SHP77 (cell line): ENCODE measurements around the gene DLST.

Experiments
- DNase-seq, 2 experiments: peaks; one replicate each; lab custom pipeline; 2025; lab: John Stamatoyannopoulos, UW

DLST gene

DNA sequence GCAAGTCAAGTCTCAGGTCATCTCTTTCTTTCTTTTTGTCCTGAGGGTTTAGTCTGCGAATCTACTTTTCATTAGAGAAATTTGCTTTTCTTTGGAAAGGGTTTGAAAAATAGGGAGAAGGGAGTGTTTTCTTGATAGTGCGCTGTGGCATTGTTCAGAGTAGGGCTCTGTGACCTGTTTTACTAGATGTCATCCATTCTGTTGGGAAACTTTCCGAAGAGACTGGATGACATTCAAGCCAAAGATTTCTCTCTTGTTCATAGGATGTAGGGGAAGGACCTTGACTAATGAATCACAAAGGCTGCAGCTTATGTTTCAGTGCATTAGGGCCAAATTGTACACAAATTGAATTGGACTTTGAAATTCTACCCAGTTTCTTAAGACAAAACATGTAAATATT is 14.7 kb downstream of the DLST start:
- DNase-seq: no peak

DNA sequence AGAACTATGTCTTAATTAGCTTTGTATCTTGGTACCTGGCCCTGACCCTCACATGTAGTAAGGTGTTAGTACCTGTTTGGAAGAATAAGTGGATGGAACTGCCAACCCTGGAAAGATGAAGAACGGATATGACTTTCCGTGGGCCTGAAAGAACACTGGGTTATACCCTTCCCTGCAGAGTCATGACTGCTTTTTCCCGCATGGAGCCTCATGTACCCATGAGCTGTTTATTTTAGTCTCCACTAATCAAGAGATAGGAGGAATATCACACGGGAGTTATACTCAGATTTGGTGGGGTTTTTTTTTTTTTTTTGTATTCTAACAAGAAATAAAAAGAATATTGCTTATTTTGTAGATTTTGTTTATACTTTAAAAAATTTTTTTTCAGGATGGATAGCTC is 15.9 kb downstream of the DLST start:
- DNase-seq: no peak

GRCh38 chr14:74898083-74898482 is 16.4 kb downstream of the DLST start:
- no peak for DNase-seq

DNA sequence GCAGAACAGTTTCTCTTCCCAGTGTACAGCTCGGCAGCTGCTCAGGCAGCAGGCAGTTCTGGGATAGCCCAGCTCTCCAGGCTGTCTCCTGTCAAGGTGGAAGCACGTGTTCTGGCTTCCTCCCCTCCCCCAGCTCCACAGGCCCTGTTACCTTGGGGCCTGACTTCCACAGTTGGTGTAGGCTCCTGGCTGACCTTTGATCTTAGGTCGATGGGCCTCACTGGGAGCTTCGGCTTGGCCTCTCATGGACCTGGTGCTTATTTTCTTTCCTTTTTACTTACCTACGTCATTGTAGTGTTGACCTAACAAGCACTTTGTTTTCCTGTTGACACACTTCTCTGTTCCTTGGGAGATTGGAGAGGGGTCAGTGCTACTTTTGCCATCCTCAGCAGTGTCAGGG is 17.0 kb downstream of the DLST start:
- DNase-seq: no peak

DNA sequence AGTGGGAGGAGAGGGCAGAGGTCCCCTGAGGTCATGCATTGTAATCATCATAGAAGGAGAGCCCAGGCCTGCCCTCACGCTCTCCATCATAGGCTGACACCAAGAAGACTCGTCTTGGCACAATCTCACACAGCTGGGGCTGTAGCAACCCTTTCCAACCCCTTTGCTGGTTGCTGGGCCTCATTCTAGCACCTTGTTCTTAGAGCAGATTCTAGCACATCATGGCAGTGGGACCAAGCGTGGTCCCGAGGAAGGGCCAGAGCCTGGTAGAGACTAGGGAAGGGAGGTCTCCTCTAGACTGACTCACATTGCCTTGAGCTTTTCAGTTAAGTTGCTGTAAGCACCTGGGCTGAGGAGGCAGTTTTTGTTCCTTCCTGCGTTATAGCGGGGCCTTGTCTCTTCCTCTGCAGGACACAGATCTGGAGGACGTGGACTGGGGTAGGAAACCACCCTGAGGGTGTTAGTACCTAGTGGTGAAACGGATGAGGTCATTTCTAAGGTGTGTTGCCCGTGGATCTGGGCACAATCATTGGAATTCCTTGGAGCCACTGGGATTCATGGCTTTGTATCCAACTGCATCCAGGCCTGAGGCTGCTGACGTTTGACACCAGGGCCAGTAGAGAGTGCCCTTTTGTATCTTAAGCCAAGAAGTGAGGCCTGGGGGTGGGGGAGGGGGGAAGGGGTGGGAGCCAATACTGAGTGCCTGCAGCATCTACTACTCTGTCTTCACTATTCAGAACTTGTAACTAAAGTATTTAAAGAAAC is 21.4 kb downstream of the DLST start:
- no peak for DNase-seq

DNA sequence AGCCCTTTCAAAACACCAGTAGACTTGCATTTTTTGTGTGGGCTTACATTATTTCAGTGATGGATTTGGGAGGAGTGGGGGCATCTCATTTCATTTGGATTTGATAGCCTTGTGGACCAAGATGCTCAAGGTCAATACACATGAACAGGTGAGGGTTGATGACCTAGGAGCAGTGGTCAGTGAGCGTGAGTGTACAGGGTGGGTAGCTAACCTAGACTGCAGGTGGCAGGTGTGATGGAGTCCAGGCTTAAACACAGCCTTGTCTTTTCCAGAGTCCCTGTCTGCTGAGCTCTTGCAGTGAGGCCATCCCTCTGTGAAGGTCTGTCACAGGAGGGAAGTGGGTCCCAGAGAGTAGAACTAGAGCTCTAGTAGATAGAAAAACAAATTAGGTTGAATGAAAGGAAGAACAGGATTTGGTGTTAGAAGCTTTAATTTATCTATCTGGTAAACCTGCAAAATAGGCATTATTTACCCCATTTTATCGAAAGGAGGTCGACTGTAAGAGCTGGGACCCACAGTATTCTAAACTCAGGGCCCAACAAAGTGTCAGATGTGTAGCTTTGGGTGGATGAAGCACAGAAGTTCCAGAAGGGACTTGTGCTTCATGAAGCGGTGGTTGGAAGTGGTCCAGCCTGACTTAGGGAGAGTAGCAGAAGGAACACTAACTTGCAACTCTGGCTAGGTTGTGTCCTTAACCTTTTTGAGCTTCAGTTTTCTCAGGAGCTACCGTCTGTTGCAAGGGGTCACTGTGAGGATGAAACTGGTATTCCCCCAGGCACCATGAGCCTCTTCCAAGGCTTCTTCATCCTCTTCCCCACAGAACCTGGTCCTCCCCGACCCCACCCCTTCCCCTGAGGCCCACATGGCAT is 23.2 kb downstream of the DLST start:
- no peak for DNase-seq

- DNase-seq: peak; percentile 34 to 36
These were observed 24.0 kb downstream of the DLST start for GRCh38 chr14:74905595-74906142.

GRCh38 chr14:74906925-74907521 is 25.3 kb downstream of the DLST start:
- DNase-seq: no peak

DNA sequence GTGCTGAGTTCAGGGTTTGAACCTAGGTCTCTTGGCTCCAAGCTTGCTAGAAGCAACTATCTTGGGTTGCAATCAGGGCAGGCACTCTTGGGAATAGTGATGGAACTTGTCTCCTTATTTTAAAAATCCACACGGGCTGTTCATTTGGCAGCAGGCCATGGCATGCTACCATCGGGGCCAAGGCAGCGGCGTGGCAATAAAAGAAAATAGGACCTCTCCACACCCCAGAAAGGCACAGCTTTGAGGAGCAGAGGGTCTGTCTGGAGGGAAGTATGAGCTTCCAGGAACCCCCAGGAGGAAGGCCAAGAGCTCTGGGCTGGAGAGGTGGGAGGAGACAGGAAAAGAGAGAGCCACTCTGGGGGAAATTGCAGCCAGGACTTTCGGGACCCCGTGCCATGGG is 26.0 kb downstream of the DLST start:
- no peak for DNase-seq

GRCh38 chr14:74908861-74909341 is 27.2 kb downstream of the DLST start:
- DNase-seq: no peak

GRCh38 chr14:74909501-74909900 is 27.8 kb downstream of the DLST start:
- no peak for DNase-seq

DNA sequence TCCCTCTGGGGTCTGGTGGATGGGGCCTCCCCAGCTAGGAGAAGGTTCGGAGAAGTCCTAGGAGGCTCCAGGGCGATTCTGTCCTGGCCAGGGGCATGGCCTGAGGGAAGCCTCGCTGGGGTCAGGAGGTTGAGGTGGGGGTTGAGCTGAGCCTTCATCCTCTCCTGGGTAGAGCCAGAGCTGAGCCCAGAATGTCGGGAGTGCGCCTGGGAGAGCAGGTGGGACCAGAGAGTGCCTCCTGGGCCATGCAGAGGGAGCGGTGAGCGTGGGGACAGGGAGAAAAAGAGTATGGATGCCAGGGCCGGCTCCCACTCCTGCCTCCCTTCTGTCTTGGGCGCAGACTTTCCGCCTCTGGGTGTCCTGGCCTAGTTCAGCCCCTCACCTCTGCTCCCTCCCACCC is 28.2 kb downstream of the DLST start:
- DNase-seq: no peak

GRCh38 chr14:74910556-74910955 is 28.8 kb downstream of the DLST start:
- DNase-seq: no peak

DNA sequence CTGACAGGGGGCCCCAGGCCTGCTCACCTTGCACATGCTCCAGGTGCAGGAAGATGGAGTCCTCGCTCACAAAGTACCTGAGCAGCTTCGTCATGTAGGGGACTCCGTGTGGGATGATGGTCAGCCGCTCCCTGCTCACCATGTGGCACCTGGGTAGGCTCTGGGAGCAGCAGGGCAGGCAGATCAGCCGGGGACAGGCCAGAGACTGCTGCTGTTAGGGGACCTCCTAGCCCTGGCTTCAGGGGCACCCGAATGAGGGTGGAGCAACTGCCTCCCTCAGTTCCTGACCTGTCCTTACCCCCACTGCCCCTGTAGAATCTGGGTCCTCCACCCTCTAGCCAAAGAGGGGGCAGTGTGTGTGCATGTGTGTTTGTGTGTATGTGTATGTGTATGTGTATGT is 29.5 kb downstream of the DLST start:
- DNase-seq: no peak

- no peak for DNase-seq
These were observed 30.0 kb downstream of the DLST start for GRCh38 chr14:74911704-74912103.

GRCh38 chr14:74912111-74912510 is 30.4 kb downstream of the DLST start:
- DNase-seq: no peak

- DNase-seq: no peak
These were observed 31.1 kb downstream of the DLST start for GRCh38 chr14:74912801-74913200.

DNA sequence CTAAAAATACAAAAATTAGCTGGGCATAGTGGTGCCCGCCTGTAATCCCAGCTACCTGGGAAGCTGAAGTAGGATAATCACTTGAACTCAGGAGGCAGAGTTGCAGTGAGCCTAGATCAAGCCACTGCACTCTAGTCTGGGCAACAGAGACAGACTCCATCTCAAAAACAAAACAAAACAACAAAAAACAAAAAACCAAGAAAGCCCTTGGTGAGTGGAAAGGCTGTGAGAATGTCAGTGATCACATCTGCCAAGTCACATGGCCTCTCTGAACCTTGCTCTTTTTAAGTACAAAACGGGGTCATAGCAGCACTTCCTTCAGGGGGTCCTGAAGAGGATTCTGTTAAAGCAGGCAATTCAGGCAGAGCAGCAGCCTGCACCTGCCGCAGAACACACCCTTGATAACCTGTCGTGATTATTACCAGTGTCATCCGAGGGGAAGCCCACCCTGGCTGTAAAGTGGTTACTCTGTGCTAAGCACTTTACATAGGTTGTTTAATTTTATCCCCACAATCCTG is 31.7 kb downstream of the DLST start:
- no peak for DNase-seq

DNA sequence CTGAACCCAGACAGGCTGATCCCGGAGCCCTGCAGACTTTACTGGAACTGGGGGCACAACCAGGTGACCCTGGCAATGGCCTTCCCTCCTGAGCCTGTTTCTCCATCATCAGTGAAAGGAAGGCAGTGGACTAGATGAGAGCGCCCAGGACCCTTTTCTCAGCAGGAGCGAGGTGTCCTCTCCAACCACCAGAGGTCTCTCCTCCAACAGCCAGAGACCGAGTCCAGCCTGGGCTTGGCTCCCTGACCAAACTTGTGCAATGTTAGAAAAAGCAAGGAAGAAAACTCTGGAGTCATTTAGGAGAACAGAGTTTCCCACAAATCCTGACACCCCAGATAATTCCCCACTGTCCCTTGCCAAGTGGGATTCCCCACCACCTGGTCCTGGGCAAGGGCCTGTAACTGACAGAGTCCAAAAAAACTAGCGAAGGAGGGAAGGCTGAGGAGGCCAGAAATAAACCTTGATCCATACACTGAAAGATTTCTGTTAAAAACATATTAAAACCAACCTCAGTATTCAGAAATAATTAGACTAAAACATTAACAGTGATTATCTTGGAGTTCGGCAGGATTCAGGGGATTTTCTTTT is 32.4 kb downstream of the DLST start:
- peak; percentile 12 to 48 for DNase-seq

GRCh38 chr14:74915426-74915825 is 33.7 kb downstream of the DLST start:
- DNase-seq: no peak

GRCh38 chr14:74915826-74916225 is 34.1 kb downstream of the DLST start:
- no peak for DNase-seq

- no peak for DNase-seq
These were observed 35.4 kb downstream of the DLST start for GRCh38 chr14:74917178-74917543.
